ENCODE data around the gene ATP6V1G1. TPM values are rescaled to one million over a fixed set of nuclear protein-coding genes. Genes with fewer than 3 reads are reported as not detected.

Gene ATP6V1G1
- total RNA-seq, 3 donors from 2014 or later, result 55.3 to 74.5 (median 69.9) TPM

DNA sequence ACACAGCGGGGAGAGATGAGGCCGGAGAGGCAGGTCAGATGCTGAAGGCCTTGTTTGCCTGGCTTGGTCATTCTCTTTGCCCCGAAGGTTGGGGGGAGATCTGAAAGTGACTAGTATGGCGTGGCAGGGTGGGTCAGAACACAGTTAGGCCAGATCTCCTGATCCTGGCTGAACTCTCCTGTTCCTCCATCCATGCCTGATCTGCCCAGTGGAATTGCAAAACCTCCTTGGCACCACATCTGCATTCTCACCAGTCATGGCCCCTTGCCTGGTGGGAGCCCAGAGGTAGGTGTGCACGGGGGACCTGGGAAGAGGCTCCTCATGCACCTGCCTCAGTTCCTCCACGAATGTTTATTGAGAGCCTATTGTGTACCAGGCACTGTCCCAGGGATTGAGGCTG lies 46.8 kb downstream of the ATP6V1G1 start:
- TF ChIP-seq CTCF (IDR thresholded peaks at IDR 0.05), result no peak
- no peaks in the 10 kb centered on the region for H3K36me3 ChIP-seq (ENCODE audit: low read depth)
- no peaks in the 10 kb centered on the region for H3K9me3 ChIP-seq
- DNase-seq (no peak), ATAC-seq (no peak)
- intact Hi-C loops (cut with DNase I, micrococcal nuclease), result no loop called here
- H3K4me1 ChIP-seq (ENCODE audit: low read depth), result no peaks in the 10 kb centered on the region
- no peak overlapping the region for H3K4me3 ChIP-seq

GRCh38 chr9:114638404-114638803 lies 50.8 kb downstream of the ATP6V1G1 start:
- DNase-seq (no peak), ATAC-seq (no peak)

GRCh38 chr9:114641967-114642366 lies 54.4 kb downstream of the ATP6V1G1 start:
- intact Hi-C loops (cut with DNase I, micrococcal nuclease), result no loop called here
- no peak for TF ChIP-seq CTCF (IDR thresholded peaks at IDR 0.05)
- no peaks in the 10 kb centered on the region for H3K9me3 ChIP-seq
- ATAC-seq, result no peak
- DNase-seq, result no peak
- no peak overlapping the region for H3K4me3 ChIP-seq
- no peaks in the 10 kb centered on the region for H3K4me1 ChIP-seq (ENCODE audit: low read depth)
- H3K36me3 ChIP-seq (ENCODE audit: low read depth), result no peaks in the 10 kb centered on the region

More at GRCh38 chr9:114638404-114638803, 50.8 kb downstream of the ATP6V1G1 start:
- H3K36me3 ChIP-seq (ENCODE audit: low read depth), result no peaks in the 10 kb centered on the region
- TF ChIP-seq CTCF (IDR thresholded peaks at IDR 0.05), result no peak
- H3K4me1 ChIP-seq (ENCODE audit: low read depth), result no peaks in the 10 kb centered on the region
- no peaks in the 10 kb centered on the region for H3K9me3 ChIP-seq
- intact Hi-C loops (cut with DNase I, micrococcal nuclease), result no loop called here
- H3K4me3 ChIP-seq, result no peak overlapping the region

DNA sequence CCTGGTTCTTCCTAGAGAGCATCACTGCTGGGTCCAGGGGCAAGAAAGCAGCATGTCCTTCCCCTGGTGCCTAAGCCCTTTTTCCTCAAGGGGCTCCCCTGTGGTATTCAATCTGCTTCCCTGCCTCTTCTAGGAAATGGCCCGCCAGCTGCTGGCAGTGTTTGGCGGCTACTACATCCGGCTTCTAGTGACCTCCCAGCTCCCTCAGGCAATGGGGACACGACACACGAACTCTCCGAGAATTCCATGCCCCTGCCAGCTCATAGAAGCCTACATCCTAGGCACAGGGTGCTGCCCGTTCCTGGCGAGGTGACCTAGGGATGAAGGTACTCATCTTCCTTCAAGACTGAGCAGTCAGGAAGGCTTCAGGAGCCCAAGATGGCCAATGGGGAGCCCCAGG lies 55.4 kb downstream of the ATP6V1G1 start:
- TF ChIP-seq CTCF (IDR thresholded peaks at IDR 0.05), result no peak

GRCh38 chr9:114643896-114644295 lies 56.3 kb downstream of the ATP6V1G1 start:
- TF ChIP-seq CTCF (IDR thresholded peaks at IDR 0.05), result no peak
- no peaks in the 10 kb centered on the region for H3K36me3 ChIP-seq (ENCODE audit: low read depth)
- ATAC-seq (no peak), DNase-seq (no peak)
- intact Hi-C loops (cut with DNase I, micrococcal nuclease), result no loop called here
- no peak overlapping the region for H3K4me3 ChIP-seq
- no peaks in the 10 kb centered on the region for H3K9me3 ChIP-seq
- no peaks in the 10 kb centered on the region for H3K4me1 ChIP-seq (ENCODE audit: low read depth)

More for the DNA sequence above, 55.4 kb downstream of the ATP6V1G1 start:
- Histone ChIP-seq H3K4me3 (no peak overlapping the region), H3K9me3 (no peaks in the 10 kb centered on the region), H3K36me3 (ENCODE audit: low read depth) (no peaks in the 10 kb centered on the region), H3K4me1 (ENCODE audit: low read depth) (no peaks in the 10 kb centered on the region)
- DNase-seq, result no peak
- ATAC-seq, result no peak
- intact Hi-C loops (cut with DNase I, micrococcal nuclease), result no loop called here

Other genes with a start within 250 kb of the ATP6V1G1 start
- gene AKNA, start 199.8 kb upstream of the ATP6V1G1 start, total RNA-seq, result 10 to 100 TPM; 29.3 to 45.1 (median 44.9) TPM
- 10 to 100 TPM in 1 of 3 donors, 1 to 10 TPM in 2; 2.8 to 19.1 (median 4.7) TPM for gene WHRN, start 82.3 kb upstream of the ATP6V1G1 start, total RNA-seq
- gene TMEM268, start 23.5 kb downstream of the ATP6V1G1 start, total RNA-seq, result 10 to 100 TPM in 1 of 3 donors, 1 to 10 TPM in 2; 6.6 to 16.9 (median 7.5) TPM
- gene TEX53, start 70.0 kb downstream of the ATP6V1G1 start, total RNA-seq, result not detected
- gene TEX48, start 94.4 kb downstream of the ATP6V1G1 start, total RNA-seq, result not detected
- gene TNFSF15, start 218.3 kb downstream of the ATP6V1G1 start, total RNA-seq, result 1 to 10 TPM in 2 of 3 donors, under 1 TPM in 1; 0.80 to 8.7 (median 2.8) TPM